AG09309 (cell line): Measurements from ENCODE around the gene BAAT.
"Not testable (repeated sequence)": the region's sequence is repeated elsewhere in the genome, so short reads cannot be mapped to it uniquely, and the experiment has no call there.

ENCODE experiments used
- DNase-seq: peaks from one replicate; pipeline ENCODE4 v3.0.0-alpha.2; 2010; ENCODE audit warnings: low read depth
- H3K4me3 ChIP-seq: 2 replicates; pipeline ENCODE4 v1.5.1; 2011; ENCODE audit warnings: mild to moderate bottlenecking, low read depth, low read length, moderate library complexity; ENCODE audit not compliant: control insufficient read depth
- CTCF ChIP-seq: IDR thresholded peaks from 2 replicates; pipeline ENCODE4 v1.5.1; 2011; ENCODE audit warnings: mild to moderate bottlenecking, low read depth, low read length, inconsistent platforms; ENCODE audit not compliant: insufficient read depth, control insufficient read depth; ENCODE audit errors: missing control alignments

The BAAT gene

GRCh38 chr9:101384873-101385536, at the start of gene BAAT:
BAAT (minus strand) TSS chr9:101385006; CDS start chr9:101371404, 13,602 bp downstream.
- H3K4me3 ChIP-seq, DNase-seq: not testable (repeated sequence)

GRCh38 chr9:101433229-101433628, 48.4 kb upstream of the BAAT start:
- TF ChIP-seq CTCF = no peak
- DNase-seq = no peak
- H3K4me3 ChIP-seq = no peak overlapping the region

- no peak for DNase-seq
- no peak for TF ChIP-seq CTCF
Observed at GRCh38 chr9:101432740-101433139, 47.9 kb upstream of the BAAT start.

GRCh38 chr9:101432171-101432570, 47.4 kb upstream of the BAAT start:
- H3K4me3 ChIP-seq = no peak overlapping the region
- no peak for DNase-seq
- no peak for TF ChIP-seq CTCF

More at GRCh38 chr9:101432740-101433139, 47.9 kb upstream of the BAAT start:
- H3K4me3 ChIP-seq = no peak overlapping the region

GRCh38 chr9:101429736-101430135, 44.9 kb upstream of the BAAT start:
- no peak for TF ChIP-seq CTCF
- H3K4me3 ChIP-seq = no peak overlapping the region
- DNase-seq = no peak

GRCh38 chr9:101428909-101429308, 44.1 kb upstream of the BAAT start:
- no peak for TF ChIP-seq CTCF
- no peak for DNase-seq
- H3K4me3 ChIP-seq = no peak overlapping the region

- TF ChIP-seq CTCF = no peak
- no peak for DNase-seq
- H3K4me3 ChIP-seq = no peak overlapping the region
Observed at GRCh38 chr9:101427957-101428655, 43.3 kb upstream of the BAAT start.
